ENCODE measurements around the gene TSSK6.

TSSK6 gene

GRCh38 chr19:19525611-19526380 is 10.4 kb upstream of the TSSK6 start:
- no peak for TF ChIP-seq CTCF (conservative IDR thresholded peaks at IDR 0.05; ENCODE audit: low read depth, low read length)
- DNase-seq (ENCODE audit: low read depth): no peak
- H3K4me3 ChIP-seq (ENCODE audit: low read depth, low read length): no peak overlapping the region

- no peak for DNase-seq (ENCODE audit: low read depth)
- TF ChIP-seq CTCF (conservative IDR thresholded peaks at IDR 0.05; ENCODE audit: low read depth, low read length): no peak
- H3K4me3 ChIP-seq (ENCODE audit: low read depth, low read length): no peak overlapping the region
Measured at GRCh38 chr19:19524053-19524452, 8.7 kb upstream of the TSSK6 start.

GRCh38 chr19:19523177-19523576 is 7.8 kb upstream of the TSSK6 start:
- H3K4me3 ChIP-seq (ENCODE audit: low read depth, low read length): no peak overlapping the region
- no peak for DNase-seq (ENCODE audit: low read depth)
- TF ChIP-seq CTCF (conservative IDR thresholded peaks at IDR 0.05; ENCODE audit: low read depth, low read length): no peak

- no peak for TF ChIP-seq CTCF (conservative IDR thresholded peaks at IDR 0.05; ENCODE audit: low read depth, low read length)
Measured at GRCh38 chr19:19520989-19521388, 5.6 kb upstream of the TSSK6 start.

GRCh38 chr19:19517235-19517619 is 1.9 kb upstream of the TSSK6 start:
- H3K4me3 ChIP-seq (ENCODE audit: low read depth, low read length): peak overlapping the region; percentile 64
- no peak for TF ChIP-seq CTCF (conservative IDR thresholded peaks at IDR 0.05; ENCODE audit: low read depth, low read length)
- no peak for DNase-seq (ENCODE audit: low read depth)

More at GRCh38 chr19:19520989-19521388, 5.6 kb upstream of the TSSK6 start:
- H3K4me3 ChIP-seq (ENCODE audit: low read depth, low read length): no peak overlapping the region
- no peak for DNase-seq (ENCODE audit: low read depth)

- TF ChIP-seq CTCF (conservative IDR thresholded peaks at IDR 0.05; ENCODE audit: low read depth, low read length): peak; percentile 39
- peak; percentile 94 for DNase-seq (ENCODE audit: low read depth)
- H3K4me3 ChIP-seq (ENCODE audit: low read depth, low read length): peak within 1 kb of the TSS; percentile 64
Measured at GRCh38 chr19:19515642-19516519, 533 bp upstream of the TSSK6 start, which contains the start of gene NDUFA13. Gene NDUFA13 (plus strand): TSS chr19:19516225. CDS start chr19:19516239, 14 bp downstream.

Data from choroid plexus epithelial cell (primary cell).